ENCODE data around the gene CXorf65. TPM values are rescaled to one million over a fixed set of nuclear protein-coding genes. Genes with fewer than 3 reads are reported as not detected.

The CXorf65 gene
- total and polyA plus RNA-seq, 4 experiments from 2014 or later = 3.1 to 51.6 (median 26.2) TPM

DNA sequence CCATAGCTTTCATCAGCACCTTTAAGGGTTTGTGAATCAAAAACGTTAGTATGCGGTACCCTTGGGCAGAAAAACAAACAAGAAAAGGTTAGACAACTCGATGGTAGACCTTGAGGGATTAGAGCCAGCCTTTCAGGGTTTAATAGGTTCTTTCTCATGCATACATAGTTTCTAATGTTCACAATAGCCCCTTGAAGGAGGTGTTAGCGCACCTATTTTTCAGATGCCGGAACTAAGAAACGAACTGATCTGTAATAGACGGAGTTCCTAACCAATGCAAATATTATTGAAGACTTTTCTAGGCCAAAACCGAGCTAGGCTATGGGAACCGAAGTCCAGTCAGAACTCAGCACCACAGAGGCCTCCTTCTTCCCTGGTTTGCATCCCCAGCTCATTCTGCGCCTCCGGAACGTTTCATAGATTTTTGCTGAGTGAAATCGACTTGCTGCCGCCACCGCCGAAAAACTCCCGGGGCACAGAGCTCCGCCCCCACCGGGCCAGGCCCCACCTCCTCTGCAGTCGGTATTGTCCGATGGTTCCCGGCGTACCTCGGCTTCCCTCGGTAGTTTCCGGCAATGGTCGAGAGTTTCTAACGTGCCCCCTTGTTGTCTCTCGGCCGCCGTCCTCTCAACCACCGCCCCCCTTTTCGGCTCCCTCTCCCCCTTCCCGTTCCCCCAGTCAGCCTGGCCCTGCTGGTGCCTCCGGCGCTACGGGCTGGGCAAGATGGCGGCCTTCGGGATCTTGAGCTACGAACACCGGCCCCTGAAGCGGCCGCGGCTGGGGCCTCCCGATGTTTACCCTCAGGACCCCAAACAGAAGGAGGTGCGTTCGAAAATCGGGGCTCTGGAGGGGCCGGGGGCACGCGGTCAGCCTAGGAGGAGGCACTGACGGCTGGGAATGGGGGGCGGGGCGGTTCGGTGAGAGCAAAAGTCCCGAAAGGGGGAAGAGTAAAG lies 11.8 kb upstream of the CXorf65 start, which contains the start of gene MED12:
MED12 (plus strand) TSS at position 565 of the 953 bp plus-strand sequence; CDS start at position 724, 159 bp downstream.
- peaks cover 22% of the 10 kb centered on the region for H3K36me3 ChIP-seq (ENCODE audit: insufficient read depth, low read length)
- peak; percentile 75 to 83 (median 78) for DNase-seq
- Mint-ChIP-seq H3K27ac (peak within 1 kb of the TSS; percentile 90 to 95 (median 95)), H3K4me3 (peak within 1 kb of the TSS; percentile 84 to 90 (median 89)), H3K36me3 (peaks cover 10 to 25% of the 10 kb centered on the region in 2 donors), H3K4me1 (peaks cover 15 to 47% (median 29%) of the 10 kb centered on the region in 4 donors), H3K9me3 (no peaks in the 10 kb centered on the region), H3K27me3 (no peaks in the 10 kb centered on the region)
- H3K4me1 ChIP-seq (ENCODE audit: insufficient read depth, low read length) = peaks cover 26% of the 10 kb centered on the region
- no peaks in the 10 kb centered on the region for H3K9me3 ChIP-seq (ENCODE audit: control insufficient read depth in 1 of 2, low read length in 2 of 2)
- no peaks in the 10 kb centered on the region for H3K27me3 ChIP-seq (ENCODE audit: insufficient read depth, low read length)
- ChIA-PET POLR2A (ENCODE audit: partially characterized antibody) (interaction anchor here (0.6 to 5.8 kb wide), 20 partner anchors 8 to 520 kb away, joined by 3 to 96 read pairs (median 7); partner anchors contain the start of genes CXorf65, FOXO4, NONO and OGT), CTCF (ENCODE audit: partially characterized antibody) (interaction anchor here (0.6 to 2.9 kb wide), 10 partner anchors 8 to 61 kb away, joined by 3 to 26 read pairs (median 6); partner anchors contain the start of gene FOXO4)
- H3K27ac ChIP-seq (ENCODE audit: low read depth, low read length) = peak within 1 kb of the TSS; percentile 88
- peak within 1 kb of the TSS; percentile 36 to 69 for H3K4me3 ChIP-seq (ENCODE audit: low read length in 2 of 2)
- intact Hi-C loops (cut with micrococcal nuclease) = loop anchor here (1.0 to 10.0 kb wide), 3 partner anchors 8 to 416 kb away; partner anchors contain the start of gene OGT

DNA sequence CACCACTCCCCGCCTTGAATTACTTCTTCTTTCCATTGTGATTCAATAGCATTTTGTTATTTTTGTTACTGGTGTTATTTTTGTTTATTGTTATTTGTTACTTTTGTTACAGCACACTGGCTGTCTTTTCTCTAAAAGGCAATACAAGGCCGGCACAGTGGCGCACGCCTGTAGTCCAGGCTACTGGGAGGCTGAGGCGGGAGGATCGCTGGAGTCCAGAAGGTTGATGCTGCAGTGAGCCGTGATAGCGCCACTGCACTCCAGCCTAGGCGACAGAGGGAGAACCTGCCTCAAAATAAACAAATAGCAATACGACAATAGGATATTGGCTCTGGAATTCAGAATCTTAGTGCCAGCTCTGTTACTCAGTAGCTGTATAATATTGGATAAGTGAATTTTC lies 10.8 kb upstream of the CXorf65 start:
- ChIA-PET POLR2A (ENCODE audit: partially characterized antibody) (interaction anchor here (1.4 to 5.8 kb wide), 10 partner anchors 9 to 416 kb away, joined by 4 to 96 read pairs (median 14); partner anchors contain the start of genes CXorf65, FOXO4, OGT and SNX12), CTCF (ENCODE audit: partially characterized antibody) (interaction anchor here (1.1 to 2.9 kb wide), 6 partner anchors 9 to 62 kb away, joined by 3 to 26 read pairs (median 12); no protein-coding TSS in a partner anchor)
- H3K4me3 Mint-ChIP-seq = peak overlapping the region in 1 of 8 donors; percentile 11
- peaks cover 15% of the 10 kb centered on the region for H3K36me3 ChIP-seq (ENCODE audit: insufficient read depth, low read length)
- H3K27me3 Mint-ChIP-seq = no peaks in the 10 kb centered on the region
- H3K27me3 ChIP-seq (ENCODE audit: insufficient read depth, low read length) = no peaks in the 10 kb centered on the region
- intact Hi-C loops (cut with micrococcal nuclease) = loop anchor here (10.0 kb wide), 1 partner anchor 417 kb away; the partner anchor contains the start of gene OGT
- H3K36me3 Mint-ChIP-seq = peaks cover 5 to 17% of the 10 kb centered on the region in 2 donors
- no peak for DNase-seq
- H3K4me1 ChIP-seq (ENCODE audit: insufficient read depth, low read length) = peaks cover 34% of the 10 kb centered on the region
- no peaks in the 10 kb centered on the region for H3K9me3 Mint-ChIP-seq
- no peak overlapping the region for H3K4me3 ChIP-seq (ENCODE audit: low read length in 2 of 2)
- peaks cover 15 to 50% (median 35%) of the 10 kb centered on the region in 4 donors for H3K4me1 Mint-ChIP-seq
- H3K27ac Mint-ChIP-seq = peak overlapping the region; percentile 11 to 88 (median 68)
- peak overlapping the region; percentile 88 for H3K27ac ChIP-seq (ENCODE audit: low read depth, low read length)
- no peaks in the 10 kb centered on the region for H3K9me3 ChIP-seq (ENCODE audit: control insufficient read depth in 1 of 2, low read length in 2 of 2)

DNA sequence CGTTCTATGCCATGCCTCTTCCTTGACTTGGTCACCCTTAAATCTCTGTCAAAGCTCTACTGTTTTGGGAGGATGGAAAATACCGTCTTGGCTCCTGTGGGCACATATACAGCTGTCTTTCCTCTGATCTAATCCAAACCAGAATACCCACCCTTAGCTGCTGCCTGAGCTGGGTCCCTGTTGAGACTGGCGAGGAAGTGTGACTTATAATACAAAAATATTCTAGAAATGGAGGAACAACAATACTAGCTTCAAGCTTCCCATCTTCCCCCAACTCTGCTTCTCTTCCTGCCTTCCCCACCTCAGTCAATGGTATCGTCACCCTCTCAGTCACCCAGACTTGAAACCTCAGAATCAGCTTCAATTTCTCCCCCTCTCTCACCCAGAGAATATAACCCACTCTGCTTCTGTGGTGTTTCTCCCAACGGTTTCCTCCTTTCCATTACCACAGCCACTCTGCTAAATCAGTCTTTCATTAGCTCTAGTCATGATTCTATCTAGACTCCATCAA lies 5.4 kb upstream of the CXorf65 start:
- Histone ChIP-seq H3K4me3 (ENCODE audit: low read length in 2 of 2) (peak overlapping the region; percentile 69 to 93), H3K27ac (ENCODE audit: low read depth, low read length) (peak overlapping the region; percentile 96), H3K36me3 (ENCODE audit: insufficient read depth, low read length) (peaks cover 19% of the 10 kb centered on the region), H3K4me1 (ENCODE audit: insufficient read depth, low read length) (peaks cover 39% of the 10 kb centered on the region), H3K27me3 (ENCODE audit: insufficient read depth, low read length) (no peaks in the 10 kb centered on the region), H3K9me3 (ENCODE audit: control insufficient read depth in 1 of 2, low read length in 2 of 2) (no peaks in the 10 kb centered on the region)
- no peaks in the 10 kb centered on the region for H3K27me3 Mint-ChIP-seq
- H3K27ac Mint-ChIP-seq = peak overlapping the region; percentile 97 to 99 (median 99)
- peaks cover 20 to 62% (median 48%) of the 10 kb centered on the region in 4 donors for H3K4me1 Mint-ChIP-seq
- H3K36me3 Mint-ChIP-seq = peaks cover 42 to 50% of the 10 kb centered on the region in 2 donors
- CTCF ChIA-PET (ENCODE audit: partially characterized antibody) = interaction anchor here (1.1 to 4.6 kb wide), 7 partner anchors 9 to 68 kb away, joined by 3 to 32 read pairs (median 6); no protein-coding TSS in a partner anchor
- H3K4me3 Mint-ChIP-seq = peak overlapping the region; percentile 90 to 99 (median 95)
- POLR2A ChIA-PET (ENCODE audit: partially characterized antibody) = interaction anchor here (0.6 to 6.8 kb wide), 18 partner anchors 7 to 421 kb away, joined by 3 to 141 read pairs (median 7); partner anchors contain the start of genes FOXO4, NONO, OGT and SNX12
- no peaks in the 10 kb centered on the region for H3K9me3 Mint-ChIP-seq
- intact Hi-C loops (cut with micrococcal nuclease) = loop anchor here (1.0 to 10.0 kb wide), 7 partner anchors 9 to 423 kb away; partner anchors contain the start of genes OGT, SNX12 and TAF1
- DNase-seq = peak in 3 of 5 donors; percentile 52 to 77 (median 74)

DNA sequence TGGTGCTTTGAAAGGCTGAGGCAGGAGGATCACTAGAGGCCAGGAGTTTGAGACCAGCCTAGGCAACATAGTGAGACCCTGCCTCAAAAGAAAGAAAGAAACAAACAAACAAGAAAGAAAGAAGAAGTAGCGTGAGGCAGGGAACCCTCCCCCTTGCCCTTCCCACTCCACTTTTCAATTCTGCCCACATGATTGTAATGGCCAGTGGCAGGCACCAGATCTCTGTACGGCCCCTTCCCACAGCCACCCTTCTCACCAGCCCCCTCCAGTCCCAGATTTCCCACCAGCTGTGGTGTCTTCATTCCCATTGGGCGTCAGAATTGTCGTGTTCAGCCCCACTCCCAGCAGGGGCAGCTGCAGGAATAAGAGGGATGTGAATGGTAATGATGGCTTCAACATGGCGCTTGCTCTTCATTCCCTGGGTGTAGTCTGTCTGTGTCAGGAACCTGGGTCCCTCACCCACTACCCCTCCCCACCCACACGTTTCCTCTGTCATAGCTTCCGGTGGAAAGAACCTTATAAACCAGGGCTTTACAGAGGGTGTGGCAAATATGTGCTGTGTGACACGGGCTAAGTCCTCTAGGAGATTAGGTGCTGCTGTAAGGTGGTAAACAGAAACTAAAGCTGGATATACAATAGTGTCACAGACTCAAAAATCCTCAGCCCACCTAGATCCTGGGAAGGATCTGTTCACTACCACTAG lies 4.8 kb upstream of the CXorf65 start, which contains the start of gene IL2RG:
IL2RG (minus strand) TSS at position 437 of the 703 bp plus-strand sequence; CDS start at position 399, 38 bp downstream.
- Mint-ChIP-seq H3K27me3 (no peaks in the 10 kb centered on the region), H3K4me1 (peaks cover 24 to 69% (median 53%) of the 10 kb centered on the region in 4 donors), H3K36me3 (peaks cover 46 to 54% of the 10 kb centered on the region in 2 donors), H3K27ac (peak within 1 kb of the TSS; percentile 97 to 99 (median 99)), H3K4me3 (peak within 1 kb of the TSS; percentile 90 to 99 (median 95)), H3K9me3 (no peaks in the 10 kb centered on the region)
- intact Hi-C loops (cut with micrococcal nuclease) = loop anchor here (1.0 to 10.0 kb wide), 7 partner anchors 8 to 424 kb away; partner anchors contain the start of genes OGT, SNX12 and TAF1
- ChIA-PET CTCF (ENCODE audit: partially characterized antibody) (interaction anchor here (1.1 to 4.6 kb wide), 7 partner anchors 8 to 68 kb away, joined by 3 to 32 read pairs (median 6); no protein-coding TSS in a partner anchor), POLR2A (ENCODE audit: partially characterized antibody) (interaction anchor here (0.6 to 6.8 kb wide), 18 partner anchors 8 to 422 kb away, joined by 3 to 141 read pairs (median 6); partner anchors contain the start of genes FOXO4, NLGN3, NONO and OGT)
- Histone ChIP-seq H3K4me1 (ENCODE audit: insufficient read depth, low read length) (peaks cover 46% of the 10 kb centered on the region), H3K36me3 (ENCODE audit: insufficient read depth, low read length) (peaks cover 19% of the 10 kb centered on the region), H3K9me3 (ENCODE audit: control insufficient read depth in 1 of 2, low read length in 2 of 2) (no peaks in the 10 kb centered on the region), H3K4me3 (ENCODE audit: low read length in 2 of 2) (peak within 1 kb of the TSS; percentile 81 to 93), H3K27ac (ENCODE audit: low read depth, low read length) (peak within 1 kb of the TSS; percentile 96), H3K27me3 (ENCODE audit: insufficient read depth, low read length) (no peaks in the 10 kb centered on the region)
- DNase-seq = peak; percentile 89 to 95 (median 93)

DNA sequence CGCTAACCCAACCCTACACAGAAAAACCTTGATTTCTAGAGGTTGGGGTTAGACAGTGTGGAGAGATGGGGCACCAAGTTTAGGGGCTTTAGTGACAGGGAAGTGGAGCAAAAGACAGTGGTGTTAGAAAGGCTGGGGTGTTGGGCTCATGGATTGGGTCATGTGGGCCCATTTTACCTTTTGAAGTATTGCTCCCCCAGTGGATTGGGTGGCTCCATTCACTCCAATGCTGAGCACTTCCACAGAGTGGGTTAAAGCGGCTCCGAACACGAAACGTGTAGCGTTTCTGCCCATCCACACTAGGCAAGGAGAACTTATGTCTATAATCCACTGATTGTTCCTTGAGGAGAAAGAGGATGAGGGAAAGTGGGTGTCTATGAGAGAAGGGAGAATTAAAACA lies 2.5 kb upstream of the CXorf65 start:
- Histone ChIP-seq H3K4me1 (ENCODE audit: insufficient read depth, low read length) (peaks cover 66% of the 10 kb centered on the region), H3K36me3 (ENCODE audit: insufficient read depth, low read length) (peaks cover 19% of the 10 kb centered on the region), H3K4me3 (ENCODE audit: low read length in 2 of 2) (peak overlapping the region; percentile 76 to 93), H3K27ac (ENCODE audit: low read depth, low read length) (peak overlapping the region; percentile 96), H3K9me3 (ENCODE audit: control insufficient read depth in 1 of 2, low read length in 2 of 2) (no peaks in the 10 kb centered on the region), H3K27me3 (ENCODE audit: insufficient read depth, low read length) (no peaks in the 10 kb centered on the region)
- Mint-ChIP-seq H3K4me3 (peak overlapping the region; percentile 90 to 99 (median 95)), H3K4me1 (peaks cover 38 to 82% (median 67%) of the 10 kb centered on the region in 4 donors), H3K36me3 (peaks cover 55 to 62% of the 10 kb centered on the region in 2 donors), H3K9me3 (no peaks in the 10 kb centered on the region), H3K27me3 (no peaks in the 10 kb centered on the region), H3K27ac (peak overlapping the region; percentile 94 to 99 (median 98))
- POLR2A ChIA-PET (ENCODE audit: partially characterized antibody) = interaction anchor here (1.5 to 1.6 kb wide), 2 partner anchors 10 to 29 kb away, joined by 3 to 28 read pairs; partner anchors contain the start of gene MED12
- CTCF ChIA-PET (ENCODE audit: partially characterized antibody) = interaction anchor here (1.2 to 1.3 kb wide), 2 partner anchors 9 to 11 kb away, joined by 3 read pairs; partner anchors contain the start of gene MED12
- intact Hi-C loops (cut with micrococcal nuclease) = no loop called here
- peak in 2 of 5 donors; percentile 29 to 38 for DNase-seq

Measured in CD4-positive, alpha-beta memory T cell (primary cell).